RWPE1 (cell line): Measurements from ENCODE around the gene PLOD3.
"Not testable (repeated sequence)": the region's sequence is repeated elsewhere in the genome, so short reads cannot be mapped to it uniquely, and the experiment has no call there.

Experiments used
- CTCF ChIA-PET: fragments of 350-600 bp; sonication (Branson Sonifier 250); formaldehyde crosslinking; extraction: SDS; loops from one replicate; lab custom pipeline; 2021; lab: Yijun Ruan, JAX
- POLR2A ChIA-PET: fragments of 400-600 bp; formaldehyde crosslinking; extraction: SDS; loops from one replicate; lab custom pipeline; 2020; ENCODE audit warnings: antibody characterized with exemption; ENCODE audit not compliant: low non-redundant PET; lab: Yijun Ruan, JAX
- DNase-seq: peaks from one replicate; pipeline ENCODE4 v3.0.0; 2012; ENCODE audit warnings: low spot score
- H3K27ac ChIP-seq: fragments of 450-650 bp; 2 replicates; pipeline ENCODE4 v1.5.1; 2017
- CTCF ChIP-seq: fragments of 450-650 bp; conservative IDR thresholded peaks from 2 replicates; pipeline ENCODE4 v1.5.1; 2017; ENCODE audit warnings: low read depth, mild to moderate bottlenecking

PLOD3 gene

GRCh38 chr7:101217388-101218235 is at the start of gene PLOD3, which contains the start of gene ZNHIT1:
Gene PLOD3 (minus strand): TSS chr7:101217581. CDS start chr7:101217274, 307 bp downstream.
Gene ZNHIT1 (plus strand): TSS chr7:101218165. CDS start chr7:101218196, 31 bp downstream.
- TF ChIP-seq CTCF = no peak; the same call in 1 of the 2 replicates
- ChIA-PET CTCF (interaction anchor here (0.6 to 2.1 kb wide), 7 partner anchors 23 to 525 kb away, joined by 3 to 20 read pairs (median 4); no protein-coding TSS in a partner anchor), POLR2A (interaction anchor here (0.5 to 1.5 kb wide), 7 partner anchors 15 to 396 kb away, joined by 3 to 6 read pairs (median 3); partner anchors contain the start of gene CLDN15)
- peak; percentile 98 for DNase-seq
- H3K27ac ChIP-seq = peak within 1 kb of the TSS; percentile 97

- TF ChIP-seq CTCF = no peak
- ChIA-PET CTCF (interaction anchor here (0.6 kb wide), 2 partner anchors 71 to 84 kb away, joined by 3 to 4 read pairs; no protein-coding TSS in a partner anchor), POLR2A (no interaction called here)
- no peak for DNase-seq
- H3K27ac ChIP-seq = no peak overlapping the region
Observed at GRCh38 chr7:101265622-101266516, 48.5 kb upstream of the PLOD3 start.

GRCh38 chr7:101264102-101264706 is 46.8 kb upstream of the PLOD3 start:
- POLR2A ChIA-PET = not testable (repeated sequence)
- CTCF ChIA-PET = interaction anchor here (1.0 kb wide), 1 partner anchor 19 kb away, joined by 3 read pairs; no protein-coding TSS in a partner anchor

GRCh38 chr7:101258243-101258731 is 40.9 kb upstream of the PLOD3 start:
- no peak overlapping the region for H3K27ac ChIP-seq
- TF ChIP-seq CTCF = no peak
- DNase-seq = no peak
- CTCF ChIA-PET = no interaction called here
- POLR2A ChIA-PET = no interaction called here

More at GRCh38 chr7:101264102-101264706, 46.8 kb upstream of the PLOD3 start:
- not testable (repeated sequence) for DNase-seq, H3K27ac ChIP-seq

GRCh38 chr7:101255796-101256195 is 38.4 kb upstream of the PLOD3 start:
- DNase-seq = no peak
- CTCF ChIA-PET = interaction anchor here (1.2 kb wide), 1 partner anchor 12 kb away, joined by 3 read pairs; no protein-coding TSS in a partner anchor
- H3K27ac ChIP-seq = no peak overlapping the region
- POLR2A ChIA-PET = no interaction called here
- no peak for TF ChIP-seq CTCF

GRCh38 chr7:101253199-101253598 is 35.8 kb upstream of the PLOD3 start:
- CTCF ChIA-PET = interaction anchor here (1.0 kb wide), 2 partner anchors 30 to 37 kb away, joined by 3 read pairs; no protein-coding TSS in a partner anchor
- H3K27ac ChIP-seq, POLR2A ChIA-PET, DNase-seq: not testable (repeated sequence)
